Measurements from ENCODE around the gene CEP89.

Gene CEP89

DNA sequence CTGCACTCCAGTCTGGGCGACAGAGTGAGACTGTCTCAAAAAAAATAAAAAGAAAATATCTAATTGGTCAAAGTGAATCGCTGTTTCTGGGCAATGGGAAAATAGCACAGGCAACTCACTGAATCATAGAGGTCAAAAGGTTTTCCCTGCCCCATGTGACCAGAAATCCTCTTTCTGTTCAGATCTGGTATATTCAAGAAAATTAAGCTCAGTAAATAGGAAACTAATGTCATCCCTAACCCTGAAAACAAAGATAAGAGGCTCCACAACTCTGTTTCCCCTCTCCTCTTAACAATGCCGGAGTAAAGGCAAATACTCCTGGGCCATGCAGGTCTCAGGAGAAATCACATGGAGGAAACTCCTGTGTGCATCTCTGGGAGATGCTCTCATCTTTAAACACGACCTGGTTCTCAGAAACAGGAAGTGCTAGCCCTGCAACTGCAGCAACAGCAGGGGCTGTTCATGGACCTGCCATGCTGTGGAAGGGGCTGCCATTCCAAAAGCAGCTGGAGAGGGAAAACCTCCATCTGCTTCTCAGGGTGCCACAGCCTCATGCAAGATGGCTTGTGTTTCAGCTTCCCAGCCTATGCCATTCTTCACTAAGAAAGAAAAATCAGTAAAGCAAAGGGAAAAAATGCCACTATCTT lies 54.7 kb downstream of the CEP89 start:
- no peaks in the 10 kb centered on the region for H3F3A ChIP-seq (ENCODE audit: insufficient read depth, low read length)
- H2AFZ ChIP-seq (ENCODE audit: low read length): no peak overlapping the region
- no peak for TF ChIP-seq EZH2 (IDR thresholded peaks at IDR 0.05; ENCODE audit: borderline replicate concordance, low read length)
- TF ChIP-seq, protein P1, sequence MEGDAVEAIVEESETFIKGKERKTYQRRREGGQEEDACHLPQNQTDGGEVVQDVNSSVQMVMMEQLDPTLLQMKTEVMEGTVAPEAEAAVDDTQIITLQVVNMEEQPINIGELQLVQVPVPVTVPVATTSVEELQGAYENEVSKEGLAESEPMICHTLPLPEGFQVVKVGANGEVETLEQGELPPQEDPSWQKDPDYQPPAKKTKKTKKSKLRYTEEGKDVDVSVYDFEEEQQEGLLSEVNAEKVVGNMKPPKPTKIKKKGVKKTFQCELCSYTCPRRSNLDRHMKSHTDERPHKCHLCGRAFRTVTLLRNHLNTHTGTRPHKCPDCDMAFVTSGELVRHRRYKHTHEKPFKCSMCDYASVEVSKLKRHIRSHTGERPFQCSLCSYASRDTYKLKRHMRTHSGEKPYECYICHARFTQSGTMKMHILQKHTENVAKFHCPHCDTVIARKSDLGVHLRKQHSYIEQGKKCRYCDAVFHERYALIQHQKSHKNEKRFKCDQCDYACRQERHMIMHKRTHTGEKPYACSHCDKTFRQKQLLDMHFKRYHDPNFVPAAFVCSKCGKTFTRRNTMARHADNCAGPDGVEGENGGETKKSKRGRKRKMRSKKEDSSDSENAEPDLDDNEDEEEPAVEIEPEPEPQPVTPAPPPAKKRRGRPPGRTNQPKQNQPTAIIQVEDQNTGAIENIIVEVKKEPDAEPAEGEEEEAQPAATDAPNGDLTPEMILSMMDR (IDR thresholded peaks at IDR 0.05; ENCODE audit: low read length): no peak
- H3K27ac ChIP-seq (ENCODE audit: low read depth, low read length, poor library complexity, severe bottlenecking): no peak overlapping the region
- H3K9me2 ChIP-seq (ENCODE audit: low read depth, low read length): no peaks in the 10 kb centered on the region
- no peaks in the 10 kb centered on the region for H3K4me1 ChIP-seq (ENCODE audit: insufficient read depth, low read length, severe bottlenecking)
- H3K4me2 ChIP-seq (ENCODE audit: low read length): no peak overlapping the region
- H3K27me3 ChIP-seq (ENCODE audit: insufficient read depth, low read length): no peaks in the 10 kb centered on the region
- no peaks in the 10 kb centered on the region for H3K36me3 ChIP-seq (ENCODE audit: insufficient read depth, low read length)
- H3K4me3 ChIP-seq (ENCODE audit: low read depth, low read length, poor library complexity, severe bottlenecking): no peak overlapping the region
- no peaks in the 10 kb centered on the region for H3K79me2 ChIP-seq (ENCODE audit: insufficient read depth, low read length)
- H3K9me3 ChIP-seq (ENCODE audit: low read length): no peaks in the 10 kb centered on the region
- no peaks in the 10 kb centered on the region for H4K20me1 ChIP-seq (ENCODE audit: insufficient read depth, low read length)
- no peak overlapping the region for H3K9ac ChIP-seq (ENCODE audit: low read length)

DNA sequence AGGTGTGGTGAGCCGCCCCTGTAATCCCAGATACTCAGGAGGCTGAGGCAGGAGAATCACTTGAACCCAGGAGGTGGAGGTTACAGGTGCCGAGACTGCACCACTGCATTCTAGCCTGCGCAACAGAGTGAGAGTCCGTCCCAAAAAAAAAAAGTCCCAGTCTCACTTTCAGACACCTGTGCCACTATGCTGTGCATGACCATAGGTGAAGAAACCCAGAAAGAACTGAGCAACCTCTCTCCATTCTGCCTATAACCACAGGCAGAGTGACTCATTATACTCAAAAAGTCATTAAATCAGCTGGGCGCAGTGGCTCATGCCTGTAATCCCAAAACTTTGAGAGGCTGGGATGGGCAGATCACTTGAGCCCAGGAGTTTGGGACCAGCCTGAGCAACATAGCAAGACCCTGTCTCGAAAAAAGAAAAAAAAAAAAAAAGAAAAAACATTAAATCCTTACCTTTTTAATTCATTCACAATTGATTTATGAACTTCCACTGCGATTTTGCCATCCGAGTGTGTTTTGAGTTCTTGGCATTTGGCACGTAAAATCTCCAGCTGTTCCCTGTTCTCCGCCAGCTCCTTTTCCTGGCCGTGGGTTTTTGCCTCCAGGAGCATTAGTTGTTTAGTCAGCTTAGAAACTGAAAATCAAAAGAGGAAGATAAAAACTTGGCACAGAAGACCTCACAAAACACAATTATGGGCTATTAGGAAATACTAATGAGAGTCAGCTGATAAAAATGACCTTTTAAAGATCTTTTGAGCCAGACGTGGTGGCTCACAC lies 56.7 kb downstream of the CEP89 start:
- Histone ChIP-seq H3K9ac (ENCODE audit: low read length) (no peak overlapping the region), H3K9me3 (ENCODE audit: low read length) (no peaks in the 10 kb centered on the region), H3K27ac (ENCODE audit: low read depth, low read length, poor library complexity, severe bottlenecking) (no peak overlapping the region), H3K9me2 (ENCODE audit: low read depth, low read length) (no peaks in the 10 kb centered on the region), H3F3A (ENCODE audit: insufficient read depth, low read length) (no peaks in the 10 kb centered on the region), H3K4me2 (ENCODE audit: low read length) (no peak overlapping the region), H3K4me3 (ENCODE audit: low read depth, low read length, poor library complexity, severe bottlenecking) (no peak overlapping the region), H2AFZ (ENCODE audit: low read length) (no peak overlapping the region), H4K20me1 (ENCODE audit: insufficient read depth, low read length) (no peaks in the 10 kb centered on the region), H3K36me3 (ENCODE audit: insufficient read depth, low read length) (no peaks in the 10 kb centered on the region), H3K79me2 (ENCODE audit: insufficient read depth, low read length) (no peaks in the 10 kb centered on the region), H3K27me3 (ENCODE audit: insufficient read depth, low read length) (no peaks in the 10 kb centered on the region), H3K4me1 (ENCODE audit: insufficient read depth, low read length, severe bottlenecking) (no peaks in the 10 kb centered on the region)
- no peak for TF ChIP-seq EZH2 (IDR thresholded peaks at IDR 0.05; ENCODE audit: borderline replicate concordance, low read length)
- TF ChIP-seq, protein P1 (IDR thresholded peaks at IDR 0.05; ENCODE audit: low read length): no peak

DNA sequence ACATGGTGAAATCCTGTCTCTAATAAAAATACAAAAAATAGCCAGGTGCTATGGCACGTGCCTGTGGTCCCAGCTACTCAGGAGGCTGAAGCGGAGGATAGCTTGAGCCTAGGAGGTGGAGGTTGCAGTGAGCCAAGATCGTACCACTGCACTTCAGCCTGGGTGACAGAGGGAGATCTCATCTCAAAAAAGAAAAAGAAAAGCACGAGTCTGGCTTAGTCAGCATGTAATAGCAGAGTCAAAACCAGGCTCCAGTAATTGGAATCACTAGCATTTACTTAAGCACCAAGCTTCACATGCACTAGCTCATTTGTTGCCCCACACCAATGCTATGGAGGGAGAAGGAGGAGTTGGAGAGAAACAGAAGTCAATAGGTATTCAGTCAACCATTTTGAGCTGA lies 60.3 kb downstream of the CEP89 start:
- Histone ChIP-seq H3K9ac (ENCODE audit: low read length) (no peak overlapping the region), H3K27ac (ENCODE audit: low read depth, low read length, poor library complexity, severe bottlenecking) (no peak overlapping the region), H4K20me1 (ENCODE audit: insufficient read depth, low read length) (no peaks in the 10 kb centered on the region), H3K4me1 (ENCODE audit: insufficient read depth, low read length, severe bottlenecking) (no peaks in the 10 kb centered on the region), H2AFZ (ENCODE audit: low read length) (no peak overlapping the region), H3K27me3 (ENCODE audit: insufficient read depth, low read length) (no peaks in the 10 kb centered on the region), H3K4me2 (ENCODE audit: low read length) (no peak overlapping the region), H3K79me2 (ENCODE audit: insufficient read depth, low read length) (no peaks in the 10 kb centered on the region), H3K9me2 (ENCODE audit: low read depth, low read length) (no peaks in the 10 kb centered on the region), H3F3A (ENCODE audit: insufficient read depth, low read length) (no peaks in the 10 kb centered on the region), H3K36me3 (ENCODE audit: insufficient read depth, low read length) (no peaks in the 10 kb centered on the region), H3K4me3 (ENCODE audit: low read depth, low read length, poor library complexity, severe bottlenecking) (no peak overlapping the region), H3K9me3 (ENCODE audit: low read length) (no peaks in the 10 kb centered on the region)
- TF ChIP-seq EZH2 (IDR thresholded peaks at IDR 0.05; ENCODE audit: borderline replicate concordance, low read length): no peak
- TF ChIP-seq, protein P1 (IDR thresholded peaks at IDR 0.05; ENCODE audit: low read length): no peak
